Activated T-cell treated with anti-CD3 and anti-CD28 coated beads for 1 hour (primary cell): Measurements from ENCODE around the gene OR5B2.
"Not testable (repeated sequence)": the region's sequence is repeated elsewhere in the genome, so short reads cannot be mapped to it uniquely, and the experiment has no call there.

Experiments
- DNase-seq: peaks from one replicate; pipeline ENCODE4 v3.0.0-alpha.2; 2020; ENCODE audit warnings: low read depth

The OR5B2 gene

DNA sequence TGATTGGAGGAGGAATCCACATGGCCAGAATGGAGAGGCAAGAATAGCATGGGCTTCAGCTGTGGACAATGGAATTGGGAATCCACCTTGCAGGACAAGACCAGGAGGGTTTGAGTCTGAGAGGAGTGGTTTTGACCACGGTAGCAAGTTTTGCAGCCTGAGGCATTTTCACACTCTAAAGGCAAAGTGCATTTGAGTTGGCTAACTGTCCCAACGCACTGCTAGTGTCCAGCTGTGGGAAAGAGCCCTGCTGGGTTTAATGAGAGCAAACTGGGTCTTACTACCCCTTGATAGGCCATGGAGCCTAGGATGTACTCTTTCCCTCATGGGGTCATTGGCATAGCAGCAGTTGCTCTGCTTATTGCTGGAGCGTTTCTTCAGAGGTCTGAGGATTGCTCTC lies at the start of gene OR5B2:
Gene OR5B2, minus strand, starts transcription at position 101 of the 400 bp plus-strand sequence. CDS start 4,860 bp downstream, outside the sequence.
- DNase-seq: no peak

DNA sequence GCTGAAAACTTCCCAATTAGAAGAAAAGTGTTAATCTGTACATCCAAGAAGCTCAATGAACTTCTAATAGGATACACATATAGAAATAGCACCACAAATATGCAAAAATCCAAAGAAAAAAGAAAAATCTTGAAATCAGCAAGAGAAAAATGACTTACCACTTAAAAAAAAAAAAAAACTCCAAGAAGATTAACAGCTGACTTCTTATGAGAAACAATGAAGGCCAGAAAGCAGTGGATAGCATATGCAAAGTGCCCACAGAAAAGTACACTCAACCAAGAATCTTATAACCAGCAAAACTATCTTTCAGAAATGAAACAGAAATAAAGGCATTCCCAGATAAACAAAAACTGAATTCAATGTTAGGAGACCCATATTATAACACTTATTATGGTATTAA lies 44.0 kb upstream of the OR5B2 start:
- DNase-seq: no peak

DNA sequence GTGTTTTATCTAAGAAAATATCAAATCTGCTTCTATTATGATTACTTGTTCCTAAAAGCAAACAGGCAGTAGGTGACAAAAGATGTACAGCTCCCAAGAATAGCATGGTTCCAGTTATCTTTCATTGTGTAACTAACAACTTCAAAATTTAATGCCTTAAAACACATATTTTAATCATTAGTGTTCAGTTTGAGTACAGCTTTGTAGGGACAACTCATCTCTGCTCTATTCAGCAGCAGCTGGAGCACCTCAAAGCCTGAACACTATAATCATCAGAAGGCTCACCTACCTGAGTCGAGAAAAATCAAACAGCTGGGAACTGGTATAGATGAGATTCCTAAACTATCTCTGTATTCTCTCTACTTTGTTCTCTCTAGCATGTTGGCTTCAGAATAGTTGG lies 38.4 kb upstream of the OR5B2 start:
- no peak for DNase-seq

DNA sequence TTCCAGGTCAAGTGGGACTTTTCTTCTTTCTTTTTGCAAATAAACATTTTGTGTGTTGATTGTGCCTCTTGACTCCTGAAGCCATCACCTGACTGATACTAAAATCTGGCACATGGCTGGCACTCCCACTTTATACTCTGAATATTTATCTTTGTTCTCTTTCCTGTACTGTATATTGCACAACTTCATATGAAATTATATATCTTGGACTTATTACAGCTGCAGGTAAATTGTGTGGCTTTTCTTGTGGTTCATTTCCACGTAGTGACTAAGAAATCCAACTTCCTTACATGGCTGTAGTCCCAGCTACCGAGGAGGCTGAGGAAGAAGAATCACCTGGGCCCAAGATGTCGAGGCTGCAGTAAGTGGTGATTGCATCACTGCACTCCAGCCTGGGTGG lies 37.8 kb upstream of the OR5B2 start:
- DNase-seq: no peak

DNA sequence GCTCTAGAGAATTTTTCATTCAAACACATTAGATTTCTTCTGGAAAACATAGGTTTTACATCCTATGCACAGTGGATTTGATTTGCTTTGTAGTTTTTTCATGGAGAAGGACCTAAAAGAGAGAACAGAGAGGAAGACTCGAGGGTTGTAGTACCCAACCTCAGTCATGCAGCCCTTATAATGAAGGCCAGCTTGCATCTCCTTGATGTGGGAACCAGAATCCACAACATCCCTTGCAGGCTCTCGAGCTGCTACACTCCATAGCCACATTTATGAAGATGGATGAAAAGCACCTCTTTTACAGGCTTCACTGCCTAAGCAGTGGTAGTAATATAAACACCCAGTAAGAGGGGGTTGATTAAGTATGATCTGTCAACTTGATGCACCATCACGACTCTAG lies 23.7 kb upstream of the OR5B2 start:
- DNase-seq: no peak

DNA sequence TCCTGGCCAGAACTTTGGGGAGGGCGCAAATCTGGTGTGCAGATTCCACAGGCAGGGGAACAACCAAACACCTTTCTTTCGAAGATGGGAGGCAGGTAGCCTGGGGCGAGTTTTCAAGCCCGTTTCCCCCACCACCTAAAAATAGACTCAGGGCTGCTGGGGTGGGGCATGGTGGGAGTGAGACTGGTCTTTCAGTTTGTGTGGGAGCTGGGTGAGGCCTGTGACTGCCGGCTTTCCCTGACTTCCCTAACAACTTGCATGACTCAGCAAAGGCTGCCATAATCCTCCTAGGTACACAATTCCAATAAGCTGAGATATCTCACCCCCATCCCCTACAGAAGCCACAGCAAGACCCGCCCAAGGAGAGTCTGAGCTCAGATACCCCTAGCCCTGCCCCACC lies 18.4 kb upstream of the OR5B2 start:
- no peak for DNase-seq

DNA sequence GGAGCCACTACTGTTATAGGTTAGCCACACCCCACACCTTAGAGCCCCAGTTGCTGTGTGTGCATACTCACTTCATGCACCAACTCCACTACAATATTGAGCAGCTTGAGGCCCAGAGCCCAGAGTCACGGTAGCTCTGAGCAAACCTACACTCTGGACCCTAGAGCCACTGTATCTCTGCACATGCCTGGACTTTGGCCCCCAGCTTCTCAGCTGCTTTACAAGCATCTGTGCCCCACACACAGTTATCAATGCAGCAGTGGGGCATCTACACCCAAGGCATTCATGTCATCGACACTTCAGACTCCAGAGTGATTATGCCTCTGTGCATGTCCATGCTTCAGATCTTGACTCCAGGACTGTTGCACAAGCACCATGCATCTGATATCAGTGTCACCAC lies 16.4 kb upstream of the OR5B2 start:
- DNase-seq: no peak

DNA sequence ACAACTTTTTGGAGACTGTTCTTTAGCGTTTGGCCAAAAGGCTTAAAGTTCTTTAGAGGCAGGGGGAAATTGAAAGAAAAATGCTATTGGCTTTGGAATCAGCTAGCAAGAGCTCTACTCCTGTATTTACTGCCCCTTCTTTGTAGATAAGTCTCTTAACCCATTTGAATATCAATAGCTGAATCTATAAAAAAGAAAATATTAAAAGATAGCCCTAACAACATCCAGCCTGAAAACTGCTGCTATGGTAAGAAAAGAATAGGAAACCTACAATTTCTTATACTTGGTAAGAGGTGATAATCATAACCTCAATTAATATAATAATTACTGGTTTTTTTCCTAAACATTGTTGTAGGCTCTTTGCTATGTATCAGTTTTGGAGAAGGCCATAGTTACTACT lies 14.2 kb upstream of the OR5B2 start, which contains the start of gene OR5B12:
Gene OR5B12, minus strand, starts transcription at position 101 of the 400 bp plus-strand sequence. CDS start 2,085 bp downstream, outside the sequence.
- no peak for DNase-seq

DNA sequence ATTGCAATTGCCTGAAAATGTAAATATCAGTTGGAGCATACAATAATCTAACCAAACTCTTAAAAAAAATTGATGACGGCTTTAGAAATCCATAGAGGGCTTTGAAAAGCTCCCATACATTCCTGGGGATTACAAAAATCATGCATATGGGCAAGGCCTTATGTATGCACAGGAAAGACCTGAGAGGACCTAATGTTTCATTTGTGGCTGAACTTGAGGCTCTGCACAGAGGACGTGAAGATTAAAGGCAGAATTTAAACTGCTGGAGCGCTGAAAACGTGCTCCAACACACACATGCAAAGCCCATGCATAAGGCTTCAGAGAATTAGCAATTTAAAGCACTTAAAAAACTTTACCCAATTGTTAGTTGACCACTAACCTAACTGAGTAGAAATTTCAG lies 10.6 kb upstream of the OR5B2 start:
- no peak for DNase-seq

DNA sequence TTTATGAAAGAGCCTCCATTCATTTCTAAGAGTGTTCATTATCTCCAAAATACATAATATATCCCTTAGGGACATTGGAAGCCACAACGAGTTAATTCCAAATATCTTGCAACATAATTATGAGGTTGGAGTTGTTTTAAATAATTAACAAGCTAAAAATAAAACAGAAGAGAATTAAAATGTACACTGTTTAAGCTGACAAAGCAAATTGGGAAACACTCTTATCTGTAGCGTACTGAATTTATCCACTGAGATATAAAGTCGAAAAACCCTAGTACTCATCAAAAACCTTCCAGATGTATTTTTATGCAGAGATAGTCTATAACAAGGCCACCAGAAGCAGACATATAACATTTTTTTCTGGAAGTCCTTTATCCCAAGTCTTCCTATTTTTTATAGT lies 6.3 kb upstream of the OR5B2 start:
- no peak for DNase-seq

DNA sequence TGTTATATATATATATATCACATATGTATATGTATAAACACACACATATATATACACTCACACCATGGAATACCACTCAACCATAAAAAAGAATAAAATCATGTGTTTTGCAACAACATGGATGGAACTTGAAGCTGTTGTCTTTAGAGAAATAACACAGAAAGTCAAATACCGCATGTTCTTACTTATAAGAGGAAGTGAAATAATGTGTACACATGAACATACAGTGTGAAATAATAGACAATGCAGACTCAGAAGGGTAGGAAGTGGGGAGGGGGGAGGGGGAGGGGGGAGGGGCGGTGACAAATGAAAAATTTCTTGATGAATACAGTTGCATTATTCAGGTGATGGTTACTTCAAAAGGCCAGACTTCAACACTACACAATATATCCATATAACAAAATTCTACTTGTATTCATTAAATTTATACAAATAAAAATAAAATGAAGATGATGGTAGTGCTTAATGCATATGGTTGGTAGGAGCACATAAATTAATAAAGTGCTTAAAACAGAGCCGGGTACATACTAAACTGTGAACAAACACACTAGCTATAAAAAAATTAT lies 5.8 kb upstream of the OR5B2 start:
- no peak for DNase-seq

DNA sequence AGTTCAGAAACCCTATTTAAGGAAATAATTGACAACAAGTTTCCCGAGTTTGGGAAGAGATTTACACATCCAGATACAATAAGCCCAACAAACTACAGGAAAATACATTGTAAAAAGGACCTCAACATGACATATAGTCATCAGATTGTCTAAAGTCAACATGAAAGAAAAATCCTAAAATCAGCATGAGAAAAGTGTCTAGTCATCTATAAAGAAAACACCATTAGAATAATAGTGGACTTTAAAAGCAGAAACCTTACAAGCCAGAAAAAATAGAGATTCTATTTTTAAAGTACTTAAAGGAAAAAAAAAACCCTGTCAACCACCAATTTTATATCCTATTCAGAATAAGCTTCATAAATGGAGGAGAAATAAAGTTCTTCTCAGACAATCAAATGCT lies 1.4 kb upstream of the OR5B2 start:
- DNase-seq: no peak

DNA sequence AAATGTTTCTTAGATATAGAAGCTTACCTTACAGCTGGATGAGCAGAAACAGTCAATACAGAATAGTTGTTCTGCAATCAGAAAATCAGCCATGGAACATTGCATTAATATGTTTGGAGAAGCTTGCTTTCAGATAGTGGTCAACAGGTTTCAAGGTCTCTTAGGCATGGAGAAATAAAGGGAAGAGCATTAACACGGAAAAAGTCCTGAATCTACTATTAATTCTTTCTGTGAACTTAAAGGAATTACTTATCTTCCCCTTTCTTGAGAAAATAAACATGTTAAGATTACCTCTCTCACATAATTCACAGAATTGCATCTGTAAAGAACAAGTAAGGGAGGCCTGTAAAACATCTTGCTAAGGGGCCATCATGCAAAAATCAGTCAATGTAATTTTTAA lies 21.1 kb downstream of the OR5B2 start, which contains the start of gene OR5B3:
Gene OR5B3, minus strand, starts transcription at position 101 of the 400 bp plus-strand sequence. CDS start 3,465 bp downstream, outside the sequence.
- DNase-seq: no peak

DNA sequence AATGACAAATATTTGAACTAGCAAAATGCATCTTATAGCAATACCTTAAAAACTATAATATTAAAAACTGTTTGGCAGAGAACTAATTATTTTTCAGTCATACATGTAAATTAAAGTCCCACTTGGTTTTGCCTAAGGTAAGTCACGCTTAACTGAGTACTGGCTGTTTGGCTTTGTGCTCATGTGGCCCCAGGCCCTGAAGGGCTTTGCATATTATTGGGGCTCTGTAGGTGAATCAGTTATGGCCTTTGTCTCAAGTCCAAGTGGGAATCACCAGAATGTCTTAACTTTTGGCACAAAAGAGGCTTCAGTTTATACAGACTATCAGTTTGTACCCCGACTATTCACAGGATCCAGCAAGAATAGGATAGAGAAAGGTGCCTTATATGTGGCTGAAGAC lies 28.3 kb downstream of the OR5B2 start:
- not testable (repeated sequence) for DNase-seq

DNA sequence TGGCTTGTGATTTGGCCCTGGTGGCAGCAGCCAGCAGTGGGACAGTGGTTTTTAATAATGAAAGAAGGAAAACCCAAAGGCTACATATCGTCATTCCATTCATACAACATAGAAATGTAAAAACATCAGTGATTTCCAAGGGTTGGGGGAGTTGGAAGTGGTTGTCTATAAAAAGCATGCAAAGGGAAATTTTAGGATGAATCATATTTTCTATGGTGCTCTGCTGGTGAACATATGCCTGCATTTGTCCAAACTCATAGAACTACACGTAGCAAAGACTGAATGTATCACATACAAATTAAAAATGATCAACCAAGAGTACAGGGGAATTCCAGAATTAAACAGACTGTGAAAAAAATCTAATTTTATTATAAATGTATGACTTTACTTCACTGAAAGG lies 32.3 kb downstream of the OR5B2 start:
- DNase-seq: no peak

DNA sequence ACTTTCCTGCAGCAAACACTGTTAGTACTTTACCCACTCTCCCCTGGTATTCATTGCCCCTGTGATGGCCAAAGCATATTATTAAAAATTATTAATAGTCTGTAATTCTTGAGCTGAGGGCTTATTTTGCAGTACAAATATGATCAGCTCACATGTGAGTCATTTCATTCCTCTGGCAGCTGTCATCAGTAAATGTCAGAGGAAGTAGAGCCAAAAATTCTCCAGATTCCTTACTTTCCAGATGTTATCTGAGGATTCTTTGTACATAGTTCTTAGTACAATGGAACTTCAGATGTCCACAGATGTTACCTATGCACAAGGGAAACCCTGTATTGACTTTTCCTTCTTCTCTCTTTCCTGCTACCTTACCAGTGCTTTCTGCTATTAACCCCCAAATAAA lies 33.7 kb downstream of the OR5B2 start:
- no peak for DNase-seq

DNA sequence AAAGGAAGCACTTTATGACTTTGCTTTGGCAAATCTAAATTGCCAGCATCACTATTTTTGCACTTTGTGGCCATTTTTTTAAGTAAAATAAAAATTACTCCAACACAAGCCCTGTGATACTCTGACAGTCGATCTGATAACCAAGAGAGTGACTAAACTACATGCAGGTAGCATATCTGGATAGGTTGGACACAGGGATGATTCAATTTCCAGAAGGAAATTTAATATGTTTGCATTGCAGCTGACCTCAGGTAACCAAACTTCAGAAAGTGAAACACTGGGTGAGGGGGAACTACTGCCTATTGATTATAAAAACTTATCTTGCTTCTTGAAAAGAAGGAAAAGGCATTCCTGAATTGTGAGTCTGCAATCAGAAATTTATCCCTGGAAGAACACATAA lies 35.2 kb downstream of the OR5B2 start:
- no peak for DNase-seq

DNA sequence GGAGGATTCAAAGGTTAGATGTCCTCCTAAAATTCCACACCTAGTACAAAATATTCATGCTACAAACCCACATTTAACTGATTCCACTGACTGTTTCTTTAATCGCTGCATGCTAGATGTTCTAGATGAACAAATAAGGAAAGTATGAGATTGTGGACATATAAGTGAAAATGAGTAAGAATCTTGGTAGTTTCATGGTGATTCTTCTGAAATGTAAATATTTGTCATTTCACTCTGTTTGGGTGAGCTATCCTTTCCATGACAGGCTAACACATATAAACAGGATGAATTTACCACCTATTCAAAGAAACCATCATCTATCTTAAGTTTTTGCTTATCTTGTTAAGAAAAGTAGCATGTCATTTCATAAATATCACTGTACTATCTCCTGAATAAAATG lies 36.0 kb downstream of the OR5B2 start:
- DNase-seq: no peak

DNA sequence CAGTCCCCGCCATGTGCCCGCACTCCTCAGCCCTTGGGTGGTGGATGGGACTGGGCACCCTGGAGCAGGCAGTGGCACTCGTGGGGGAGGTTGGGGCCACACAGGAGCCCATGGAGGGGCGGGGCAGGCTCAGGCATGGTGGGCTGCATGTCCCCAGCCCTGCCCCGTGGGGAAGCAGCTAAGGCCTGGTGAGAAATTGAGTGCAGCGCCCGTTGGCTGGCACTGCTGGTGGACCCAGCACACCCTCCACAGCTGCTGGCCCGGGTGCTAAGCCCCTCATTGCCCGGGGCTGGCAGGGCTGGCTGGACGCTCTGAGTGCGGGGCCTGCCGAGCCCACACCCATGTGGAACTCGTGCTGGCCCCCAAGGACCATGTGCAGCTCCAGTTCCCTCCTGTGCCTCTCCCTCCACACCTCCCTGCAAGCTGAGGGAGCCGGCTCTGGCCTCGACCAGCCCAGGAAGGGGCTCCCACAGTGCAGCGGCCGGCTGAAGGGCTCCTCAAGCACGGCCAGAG lies 37.3 kb downstream of the OR5B2 start:
- DNase-seq: no peak
